HG02884 (cell line): ENCODE data around the gene CPVL.
"Not testable (repeated sequence)": the region's sequence is repeated elsewhere in the genome, so short reads cannot be mapped to it uniquely, and the experiment has no call there.

Source experiments
- ATAC-seq: cut with Tn5 transposase; IDR thresholded peaks from one replicate; pipeline ENCODE4 v1.9.1; 2021; ENCODE audit warnings: mild to moderate bottlenecking, moderate library complexity; ENCODE audit not compliant: unreplicated experiment

The CPVL gene

DNA sequence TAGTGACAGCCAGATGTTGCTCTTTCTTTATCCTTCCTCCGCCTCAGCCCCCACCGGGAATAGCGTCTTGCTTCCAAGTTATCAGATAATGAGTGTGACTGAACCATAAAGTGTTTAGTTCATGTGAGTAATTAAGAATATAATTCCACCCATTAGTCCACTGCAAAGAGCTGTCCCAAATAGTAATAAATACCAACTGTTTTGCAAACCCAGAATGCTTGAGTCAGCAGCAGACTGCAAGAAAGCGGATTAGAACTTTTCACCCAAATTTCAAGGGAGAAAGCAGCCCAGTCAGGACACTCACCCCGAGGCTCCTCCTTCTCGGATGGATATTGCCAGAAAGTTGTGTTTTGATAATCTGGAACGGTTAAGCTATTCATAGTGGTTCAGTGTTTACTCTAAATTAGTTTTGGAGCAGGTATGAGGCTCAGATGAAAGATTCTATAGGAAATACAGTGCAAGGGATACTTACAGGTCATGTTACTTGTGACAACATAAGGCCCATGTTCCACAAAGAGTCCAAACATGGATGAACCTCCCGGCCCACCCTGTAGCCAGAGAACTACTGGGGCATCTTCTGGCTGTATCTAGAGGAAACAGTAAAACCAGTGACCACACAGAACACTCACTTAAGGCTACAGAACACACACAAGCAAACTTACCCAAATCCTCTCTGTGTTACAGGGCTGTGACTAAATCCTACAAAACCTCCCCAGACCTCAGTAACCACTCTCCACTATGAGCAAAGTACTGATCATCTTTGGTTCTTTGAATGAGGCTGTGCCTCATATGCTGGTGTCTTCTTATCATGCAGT is 50.5 kb downstream of the CPVL start:
- ATAC-seq, result no peak

DNA sequence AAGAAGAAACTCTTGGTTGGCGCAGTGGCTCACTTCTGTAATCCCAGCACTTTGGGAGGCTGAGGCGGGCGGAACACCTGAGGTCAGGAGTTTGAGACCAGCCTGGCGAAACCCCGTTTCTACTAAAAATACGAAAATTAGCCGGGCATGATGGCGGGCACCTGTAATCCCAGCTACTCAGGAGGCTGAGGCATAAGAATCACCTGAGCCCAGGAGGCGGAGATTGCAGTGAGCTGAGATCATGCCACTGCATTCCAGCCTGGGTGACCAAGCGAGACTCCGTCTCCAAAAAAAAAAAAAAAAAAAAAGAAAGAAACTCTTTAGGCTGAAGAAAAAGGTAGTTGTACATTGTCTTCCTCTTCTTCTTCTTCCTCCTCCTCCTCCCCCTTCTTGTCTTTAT is 53.2 kb downstream of the CPVL start:
- not testable (repeated sequence) for ATAC-seq

DNA sequence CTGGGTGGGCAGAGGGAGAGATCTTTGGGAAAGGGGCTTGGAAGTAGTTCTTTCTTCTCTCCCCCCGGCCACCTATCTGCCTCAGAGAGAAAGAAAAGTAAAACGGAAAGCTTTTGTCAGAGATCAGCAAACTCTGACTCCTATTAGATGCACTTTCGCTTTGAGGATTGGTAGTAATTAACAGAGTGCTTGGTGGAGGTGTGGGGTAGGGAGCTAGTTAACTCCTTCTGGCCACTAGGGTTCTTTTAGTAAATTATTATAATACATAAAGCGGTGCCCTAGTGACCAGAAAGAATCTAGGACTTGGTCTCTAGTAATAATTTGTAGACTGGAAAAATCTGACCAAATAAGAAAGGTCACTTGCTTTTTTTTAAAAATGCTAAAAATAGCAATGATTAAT is 54.6 kb downstream of the CPVL start:
- ATAC-seq, result no peak

DNA sequence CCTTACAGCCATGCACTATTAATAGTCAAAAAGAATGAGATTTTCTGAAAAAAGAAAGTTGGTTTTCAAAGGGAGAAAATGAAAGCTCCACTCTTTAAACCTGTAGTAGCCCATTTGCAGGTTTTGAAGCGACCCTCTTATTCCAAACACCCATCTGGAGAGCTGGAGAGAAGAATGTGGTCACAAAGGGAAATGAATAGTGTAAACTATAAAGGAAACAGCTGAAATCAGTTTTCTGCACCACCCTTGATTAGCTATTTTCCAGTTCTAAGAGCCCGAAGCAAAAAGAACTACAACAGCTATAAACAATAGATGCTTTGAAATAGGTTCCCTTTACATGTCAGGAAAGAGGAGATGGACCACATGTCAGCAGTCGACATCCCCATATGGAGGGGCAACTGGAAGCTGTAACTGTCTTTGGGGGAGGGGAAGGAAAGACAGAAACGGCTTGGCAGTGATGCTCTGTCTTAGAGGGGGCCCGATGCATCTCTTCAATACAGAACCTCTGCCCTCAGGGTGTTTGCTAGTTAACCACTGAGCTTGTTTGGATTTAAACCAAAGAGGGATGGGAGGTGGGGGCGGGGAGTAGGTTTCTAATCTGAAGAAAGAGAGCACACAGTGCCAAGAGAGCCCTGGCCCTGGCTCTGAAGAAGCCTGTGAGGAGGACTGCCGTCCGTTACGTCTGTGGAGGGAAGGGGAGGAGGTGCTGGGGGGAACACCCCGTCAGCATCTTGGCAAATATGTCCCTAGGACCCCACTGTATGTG is 55.3 kb downstream of the CPVL start:
- ATAC-seq, result no peak

DNA sequence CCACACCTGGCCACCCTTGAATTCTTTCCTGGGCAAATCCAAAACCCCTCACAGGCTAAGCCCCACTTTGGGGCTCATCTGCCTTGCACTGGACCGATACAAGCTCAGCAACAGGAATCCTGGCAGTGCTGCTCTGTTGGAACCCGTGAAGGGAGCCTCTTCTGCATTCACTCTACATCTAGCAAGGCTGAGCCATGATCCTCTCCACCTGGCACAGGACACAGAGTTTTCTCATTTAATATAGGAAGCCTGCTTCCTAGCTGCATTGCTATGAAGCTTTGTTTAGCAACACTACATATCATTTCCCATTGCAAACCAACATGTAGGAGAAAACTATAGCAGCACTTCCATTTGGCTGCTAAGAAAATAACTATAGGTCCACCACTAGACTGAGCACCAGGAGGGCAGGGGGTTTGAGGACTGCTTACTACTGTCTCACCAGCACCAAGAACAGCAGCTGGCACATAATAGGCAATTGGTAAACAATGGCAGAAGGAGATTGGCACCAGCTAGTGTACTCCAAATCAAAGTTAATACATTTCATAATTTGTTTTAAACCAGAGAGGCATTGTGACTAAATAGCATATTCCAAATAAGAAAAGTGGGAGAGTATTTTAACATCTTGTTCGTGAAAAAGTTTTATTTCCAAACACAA is 56.1 kb downstream of the CPVL start:
- ATAC-seq, result no peak

DNA sequence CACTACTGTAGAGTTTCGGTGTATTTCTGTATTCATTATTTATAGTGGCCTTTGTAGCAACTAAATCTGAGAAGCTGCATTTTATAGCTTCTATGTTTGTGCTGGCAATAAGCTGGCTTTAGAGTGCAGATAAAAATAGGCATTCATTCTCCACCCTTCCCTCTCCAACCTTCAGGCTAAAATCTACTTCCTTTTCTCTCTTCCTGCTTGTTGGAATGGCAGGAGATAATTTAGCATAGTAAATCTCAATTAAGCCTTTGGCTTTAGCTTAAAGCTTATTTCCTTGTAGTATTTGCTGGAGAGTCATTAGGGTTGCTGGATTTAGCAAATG is 58.5 kb downstream of the CPVL start:
- ATAC-seq, result no peak

DNA sequence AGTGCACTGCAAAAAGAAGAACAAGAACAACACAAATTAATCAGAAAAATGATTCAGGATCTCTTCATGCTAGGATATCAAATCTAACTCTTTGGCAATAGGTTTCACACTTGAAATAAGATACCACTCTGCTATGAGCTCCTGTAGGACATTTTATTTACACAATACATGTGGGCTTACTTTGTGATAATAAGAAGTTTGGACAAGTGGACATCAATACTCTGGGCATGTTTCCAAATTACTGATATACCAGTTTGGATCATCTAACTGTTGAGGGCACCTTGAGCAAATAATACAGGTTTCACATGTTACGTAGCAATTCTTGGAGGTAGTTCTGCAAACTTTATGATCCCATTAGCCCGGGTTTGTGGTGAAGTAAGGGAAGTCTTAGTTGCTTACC is 59.8 kb downstream of the CPVL start:
- ATAC-seq, result no peak

DNA sequence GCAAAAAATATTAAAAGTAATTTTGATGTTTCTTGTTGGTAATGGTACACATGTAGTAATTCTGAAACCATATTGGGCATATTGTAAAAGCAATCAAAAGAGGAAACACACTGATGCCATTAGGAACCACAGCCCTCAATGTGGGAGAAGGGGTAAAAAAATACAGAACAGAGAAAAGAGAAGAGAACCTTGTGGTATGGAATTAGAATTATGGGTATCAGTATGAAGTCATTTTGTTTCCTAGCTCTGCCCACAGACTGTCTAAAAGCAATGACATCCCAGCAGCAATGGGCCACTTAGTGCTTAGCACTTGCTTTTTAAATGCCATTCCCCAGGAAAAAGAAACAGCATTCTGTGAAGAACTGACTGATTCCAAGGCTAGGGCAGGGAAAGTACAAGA is 61.5 kb downstream of the CPVL start:
- ATAC-seq, result peak; percentile 70

DNA sequence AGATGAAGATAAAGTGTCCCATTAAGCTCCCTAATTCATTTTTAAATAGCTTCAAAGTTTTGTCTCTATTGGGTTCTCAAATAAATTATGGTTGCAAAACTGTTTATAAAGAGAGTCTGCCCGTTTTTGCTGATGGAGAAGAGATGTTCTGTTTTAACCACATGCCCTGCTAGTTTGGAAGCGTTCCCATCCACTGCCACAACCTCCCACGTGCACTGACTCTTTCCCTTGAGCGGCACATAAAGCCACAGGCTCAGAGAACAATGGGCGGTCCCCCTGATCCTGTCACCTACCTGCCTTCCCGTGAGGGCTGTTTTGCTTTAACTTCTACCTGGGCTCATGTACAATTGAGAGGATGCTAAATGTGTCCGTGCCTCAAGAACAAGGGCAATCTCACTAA is 65.5 kb downstream of the CPVL start:
- ATAC-seq, result no peak

DNA sequence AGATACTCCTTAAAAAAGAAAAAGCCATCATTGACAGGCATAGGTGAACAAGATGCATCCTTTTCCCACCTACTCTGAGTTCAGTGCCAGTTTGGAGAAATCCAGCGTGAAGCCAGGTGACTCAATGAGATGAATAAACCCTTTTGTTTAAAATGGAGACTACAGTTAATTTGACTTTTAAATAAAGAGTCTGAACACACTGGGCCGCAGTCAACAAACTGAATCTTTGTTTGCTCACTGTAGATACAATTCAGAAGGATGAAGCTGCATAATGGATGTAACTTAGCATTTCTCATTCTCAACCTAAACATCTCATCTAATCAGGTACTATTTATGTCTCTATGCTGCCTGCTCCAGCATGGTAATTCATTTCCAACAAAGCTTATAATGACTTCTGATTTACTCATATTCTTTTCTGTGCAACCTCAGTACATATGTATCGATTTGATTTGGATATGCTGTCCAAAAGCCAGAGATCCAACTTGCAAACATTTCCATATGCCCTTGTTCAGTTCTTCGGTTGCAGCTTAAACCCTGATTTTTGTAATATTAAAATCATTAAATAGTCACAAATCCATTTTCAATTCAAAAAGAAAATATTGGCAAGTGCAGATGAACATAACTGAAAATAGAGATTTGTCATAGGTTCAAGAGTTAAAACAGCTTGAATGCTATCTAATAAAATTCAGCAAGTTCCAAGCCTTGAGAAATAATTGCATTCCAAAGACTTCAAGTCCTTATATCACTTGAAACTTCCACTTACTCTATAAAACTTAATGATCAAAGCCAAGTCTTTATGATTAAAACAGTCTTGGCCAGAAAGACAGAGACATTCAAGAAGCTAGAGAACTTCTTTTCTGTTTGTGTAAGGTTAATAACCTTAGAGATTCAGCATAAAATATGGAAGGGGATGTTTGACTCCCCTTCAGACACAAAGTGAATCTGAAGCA is 67.8 kb downstream of the CPVL start:
- ATAC-seq, result no peak

DNA sequence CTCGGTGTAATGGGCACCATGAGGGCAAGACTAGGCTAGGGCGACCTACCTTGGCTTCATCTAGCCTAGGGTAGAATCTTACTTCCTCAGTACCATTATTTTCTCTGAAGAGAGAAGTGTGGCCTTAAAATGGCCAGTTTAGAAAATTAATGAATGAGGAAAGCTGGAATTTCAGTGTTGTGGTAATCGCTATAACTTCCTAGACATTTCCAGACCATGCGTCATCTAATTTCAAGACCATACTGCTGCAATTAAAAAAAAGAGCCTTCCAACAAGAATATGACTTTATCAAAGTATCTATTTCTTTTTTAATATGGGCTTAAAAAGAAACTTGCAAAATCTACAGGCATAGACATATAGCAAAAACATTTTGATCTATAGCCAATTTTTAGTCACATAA is 68.5 kb downstream of the CPVL start:
- ATAC-seq, result no peak

DNA sequence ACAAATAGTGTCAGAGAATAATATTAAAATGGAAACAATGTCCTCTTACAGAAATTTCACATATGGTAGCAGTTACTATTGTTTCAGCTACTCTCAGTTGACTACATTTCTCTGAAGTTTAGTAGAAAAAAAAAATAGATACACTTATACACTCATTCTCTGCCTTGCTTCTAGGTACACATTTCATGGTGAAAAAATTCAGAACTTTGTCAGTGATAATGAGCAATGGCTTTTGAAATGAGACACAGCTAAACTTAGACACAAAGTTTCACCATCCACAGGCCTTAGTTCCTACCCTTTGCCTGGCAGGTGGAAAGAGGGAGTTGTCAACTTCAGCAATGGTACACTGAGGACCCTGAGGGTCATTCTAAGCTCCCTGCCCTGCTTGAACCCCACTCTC is 69.2 kb downstream of the CPVL start:
- no peak for ATAC-seq

DNA sequence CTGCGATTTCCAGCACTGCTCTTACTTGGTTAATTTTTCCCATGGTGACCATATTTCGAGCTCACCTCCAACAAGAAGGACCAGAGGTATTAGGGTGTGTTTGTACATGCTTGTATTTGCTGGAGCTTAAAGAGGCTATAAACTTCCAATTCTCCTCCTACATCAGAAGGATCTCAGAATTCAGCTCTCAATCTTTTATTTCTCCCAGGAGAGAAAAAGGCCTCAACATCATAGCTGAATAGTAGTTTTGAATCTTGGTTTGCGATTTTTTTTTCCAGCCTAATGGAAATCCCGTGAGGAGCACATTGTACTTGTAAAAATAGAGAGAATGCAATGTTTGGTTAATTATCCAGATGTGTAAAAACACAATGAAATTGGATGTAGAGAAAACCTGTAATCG is 69.7 kb downstream of the CPVL start:
- no peak for ATAC-seq

DNA sequence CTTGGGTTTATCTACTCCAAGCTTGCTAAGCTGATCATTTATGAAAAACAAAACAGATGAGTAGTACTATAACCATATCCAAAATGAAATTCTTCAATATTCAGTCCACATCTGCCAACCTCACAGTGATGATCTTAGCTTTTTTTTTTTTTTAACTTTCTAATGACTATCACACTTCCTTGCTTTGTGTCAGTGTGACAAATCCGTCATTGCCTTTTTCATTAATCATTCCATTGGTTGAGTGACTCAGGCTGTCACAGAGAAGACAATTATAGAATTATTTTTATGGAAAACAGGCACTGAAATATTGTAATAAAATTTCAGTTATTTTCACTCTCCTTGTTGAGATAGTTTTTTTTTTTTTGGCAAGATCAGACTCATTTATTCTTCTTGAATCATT is 70.7 kb downstream of the CPVL start:
- no peak for ATAC-seq

DNA sequence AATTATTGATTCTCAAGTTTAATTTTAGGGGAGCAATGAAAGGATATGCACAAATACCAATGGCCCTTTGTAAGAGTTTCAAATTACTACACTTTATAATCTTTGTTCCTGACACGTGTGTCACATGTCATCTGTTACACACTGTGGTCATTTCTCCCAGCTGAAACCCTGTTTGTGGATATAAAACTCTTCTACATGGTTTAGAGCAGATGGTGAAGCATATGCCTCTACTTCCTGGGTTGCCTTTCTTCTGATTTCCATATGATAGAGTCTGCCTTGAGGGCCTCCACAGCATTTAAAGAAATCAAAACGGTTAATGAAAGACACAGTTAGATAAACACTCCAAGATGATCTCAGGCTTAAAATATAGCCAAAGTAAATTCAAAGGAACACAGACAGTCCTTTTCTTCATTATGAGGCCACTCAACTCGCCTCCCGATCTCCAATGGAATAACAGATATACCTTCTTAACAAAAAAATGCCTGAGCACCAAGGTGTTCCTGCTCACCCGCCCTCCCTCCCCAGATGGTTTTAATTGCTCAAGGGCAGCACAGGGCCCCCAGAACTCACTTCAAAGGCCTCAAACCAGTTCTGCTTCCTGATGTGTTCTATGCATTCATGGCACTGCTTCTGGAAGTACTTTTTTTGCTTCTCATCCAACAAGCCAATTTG is 75.0 kb downstream of the CPVL start:
- no peak for ATAC-seq

DNA sequence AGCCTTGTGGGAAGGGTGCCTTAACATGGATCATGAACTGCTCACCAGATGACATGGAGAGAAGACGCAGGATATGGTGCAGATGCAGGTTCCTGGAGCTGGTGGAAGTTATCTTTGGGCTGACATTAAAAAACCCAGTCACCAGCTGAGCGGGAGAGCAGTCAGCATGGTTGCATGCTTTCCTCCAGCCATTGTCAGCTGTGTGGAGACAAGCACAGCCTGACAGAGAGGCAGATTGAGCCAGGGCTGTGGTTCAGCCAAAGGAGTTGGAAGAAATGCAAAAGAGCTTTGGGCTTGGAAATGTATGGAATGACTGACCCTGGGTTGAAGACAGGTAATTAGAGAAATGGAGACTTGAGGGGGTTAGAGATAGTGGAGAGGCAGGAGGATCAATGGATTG is 79.7 kb downstream of the CPVL start:
- ATAC-seq, result no peak

DNA sequence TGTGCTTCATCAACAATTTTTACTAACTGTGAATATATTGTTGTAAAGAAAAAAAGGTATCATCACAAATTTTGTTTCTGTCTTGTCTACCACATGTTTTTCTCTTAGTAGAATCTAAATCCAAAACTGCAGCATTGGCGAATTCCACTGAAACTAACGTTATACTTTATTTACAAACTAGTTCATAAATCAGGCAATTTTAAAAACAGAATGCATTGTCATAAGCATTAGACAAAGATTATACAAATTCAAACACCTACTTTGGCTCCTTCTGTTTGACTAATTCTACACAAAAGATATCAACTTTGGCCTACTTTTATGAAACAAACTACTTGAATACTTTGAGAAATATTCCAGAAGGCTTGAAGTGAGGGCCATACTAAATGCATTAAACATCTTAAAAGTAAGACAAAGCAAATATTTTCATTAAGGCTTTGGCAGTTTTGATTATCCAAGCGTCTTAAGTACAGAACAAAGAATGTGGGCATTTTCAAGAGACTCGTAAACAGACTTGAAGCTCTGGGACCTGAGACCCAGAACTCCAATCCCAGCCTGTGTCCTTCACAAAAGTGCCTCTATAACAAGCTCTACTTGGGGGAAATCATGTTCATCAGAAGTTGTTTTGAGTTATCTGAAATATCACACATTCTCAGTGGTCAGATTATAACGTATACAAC is 81.0 kb downstream of the CPVL start:
- ATAC-seq, result no peak

DNA sequence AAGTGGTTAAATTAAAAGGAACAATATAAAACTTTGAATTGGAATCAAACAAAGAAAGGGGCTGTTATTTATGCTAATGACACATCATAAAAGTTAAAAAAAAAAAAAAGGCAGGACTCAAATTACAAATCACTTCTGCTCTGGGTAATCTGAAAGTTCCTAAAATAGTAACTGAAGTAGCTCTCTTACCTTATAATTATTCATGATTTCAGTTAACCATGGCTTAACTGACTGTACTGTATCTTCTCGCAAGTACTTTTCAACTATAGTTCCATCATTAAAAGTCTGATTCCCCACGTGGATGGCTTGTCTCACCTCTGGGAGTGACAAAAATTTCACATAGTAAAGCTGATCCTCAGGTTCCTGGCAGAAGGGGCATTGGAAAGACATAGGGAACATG is 82.5 kb downstream of the CPVL start:
- no peak for ATAC-seq

DNA sequence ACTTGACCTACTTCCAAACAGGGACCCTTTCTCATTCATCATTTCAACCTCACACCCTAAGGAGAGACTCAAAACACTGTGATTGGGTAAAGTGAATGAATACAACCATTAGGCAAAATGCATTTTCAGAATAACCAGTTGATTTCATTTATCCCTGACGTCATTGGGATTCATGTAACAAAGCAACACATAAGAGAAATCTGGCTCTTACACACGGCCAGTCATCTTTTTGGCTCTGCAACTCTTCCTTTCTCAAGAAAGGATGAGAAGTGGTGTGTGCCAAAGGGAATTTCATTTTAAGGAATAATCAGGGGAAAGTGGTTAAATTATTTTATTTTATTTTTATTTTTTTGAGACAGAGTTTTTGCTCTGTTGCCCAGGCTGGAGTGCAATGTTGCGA is 83.1 kb downstream of the CPVL start:
- ATAC-seq, result no peak
